Esophagus muscularis mucosa (tissue), 4 donors: Measurements from ENCODE around the gene GBA2. TPM values are rescaled to one million over a fixed set of nuclear protein-coding genes. Genes with fewer than 3 reads are reported as not detected.
A peak's percentile ranks its signal among the peaks of the same experiment; 100 is the strongest.

Experiments used
- DNase-seq: peaks from one replicate; pipeline ENCODE4 v3.0.0-alpha.2; 2017; ENCODE audit errors: extremely low spot score
- H3K27ac ChIP-seq, 4 donors: fragments of 200-600 bp; sonication (generic); replicated peaks in 1 of 4; 1 replicate in 3 of 4; 2 replicates in 1 of 4; pipeline ENCODE4 v1.5.1; 2016 to 2019; ENCODE audit warnings: mild to moderate bottlenecking in 1 of 4
- H3K27me3 ChIP-seq, 4 donors: fragments of 200-600 bp; sonication (generic); one replicate each; pipeline versions ENCODE4 v1.5.1 to v1.6.0; 2016 to 2019
- H3K36me3 ChIP-seq, 4 donors: fragments of 200-600 bp; sonication (generic); one replicate each; pipeline ENCODE4 v1.5.1; 2016 to 2019
- H3K4me1 ChIP-seq, 4 donors: fragments of 200-600 bp; sonication (generic); one replicate each; pipeline ENCODE4 v1.5.1; 2016 to 2019
- H3K4me3 ChIP-seq, 4 donors: fragments of 200-600 bp; sonication (generic); 1 replicate in 2 of 4; 2 replicates in 2 of 4; pipeline ENCODE4 v1.5.1; 2016 to 2019; ENCODE audit warnings: mild to moderate bottlenecking in 4 of 4, moderate library complexity in 1 of 4
- H3K9me3 ChIP-seq, 4 donors: fragments of 200-600 bp; sonication (generic); 1 replicate in 3 of 4; 2 replicates in 1 of 4; pipeline ENCODE4 v1.5.1; 2016 to 2019
- EP300 ChIP-seq: sonication (generic); formaldehyde crosslinking; IDR thresholded peaks from one replicate; pipeline ENCODE4 v1.6.1; 2017; ENCODE audit warnings: antibody characterized with exemption
- POLR2A ChIP-seq: fragments of 450-650 bp; IDR thresholded peaks from one replicate; pipeline ENCODE4 v1.6.1; 2017; ENCODE audit warnings: antibody characterized with exemption, moderate library complexity, mild to moderate bottlenecking, low read depth
- POLR2AphosphoS5 ChIP-seq, 2 donors: sonication (generic); formaldehyde crosslinking; IDR thresholded peaks; one replicate each; pipeline ENCODE4 v1.6.1; 2017; ENCODE audit warnings: antibody characterized with exemption in 2 of 2
- WGBS: methylation state at CpG from one replicate; pipeline ENCODE4 v1.1.5; 2018; 5-methylcytosine and 5-hydroxymethylcytosine counted together
- intact Hi-C: fragments of 100-400 bp; cut with DNase I; formaldehyde crosslinking; loops from one replicate; pipeline ENCODE4 v1.15.1; 2023
- total RNA-seq, 4 donors: library from RNA; depleted of rRNA; stranded (reverse); fragments of >200 nt; gene quantifications; one replicate each; pipeline versions ENCODE4 v1.1.0 to v1.2.1, GENCODE V29; 2016
- TF ChIP-seq, protein P1 (sequence below), 3 experiments: fragments of 200-600 bp in 2 of 3; fragments of 450-650 bp in 1 of 3; sonication (generic) in 2 of 3; IDR thresholded peaks; one replicate each; pipeline ENCODE4 v1.5.1; 2017 to 2019; ENCODE audit warnings: antibody characterized with exemption in 3 of 3, mild to moderate bottlenecking in 2 of 3, moderate library complexity in 1 of 3

GBA2 gene
- total RNA-seq, 4 donors from 2014 or later: 44.0 to 67.8 (median 55.5) TPM

DNA sequence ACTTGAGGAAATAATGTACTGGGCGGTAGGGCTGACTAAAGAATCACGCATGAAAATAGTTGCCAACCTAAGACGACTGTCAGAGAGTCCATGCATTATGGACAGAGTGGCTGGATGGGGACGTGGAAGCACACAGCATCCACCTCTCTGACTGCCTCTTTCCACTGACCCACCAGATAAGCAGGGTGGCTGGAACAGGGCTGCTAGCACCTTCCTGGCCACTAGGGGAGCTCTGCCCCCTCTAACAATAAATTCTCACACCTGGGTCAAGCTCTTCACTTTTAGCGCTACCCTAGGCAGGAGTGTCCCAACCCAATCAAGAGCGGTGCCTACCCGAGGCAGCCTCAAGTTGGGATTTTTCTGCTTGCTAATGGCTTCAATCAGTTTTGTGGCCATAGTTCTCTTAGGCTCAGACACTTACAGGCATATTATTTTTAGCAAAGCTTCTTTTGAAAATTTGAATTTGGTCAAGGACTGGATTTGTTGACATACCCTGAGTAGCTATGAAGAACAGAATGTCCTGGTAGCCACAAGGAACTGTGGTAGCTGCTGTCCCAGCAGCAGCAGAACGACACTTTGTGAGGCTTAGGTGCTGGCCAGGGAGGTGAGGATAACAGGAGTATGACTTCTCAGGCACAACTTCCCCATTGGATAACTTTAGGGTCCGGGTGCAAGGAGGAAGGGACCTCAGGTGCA lies 52.4 kb downstream of the GBA2 start:
- TF ChIP-seq EP300 (peak; percentile 95), POLR2AphosphoS5 (IDR thresholded peaks at IDR 0.05) (peak; percentile 86 to 90), POLR2A (no peak)
- TF ChIP-seq, protein P1, sequence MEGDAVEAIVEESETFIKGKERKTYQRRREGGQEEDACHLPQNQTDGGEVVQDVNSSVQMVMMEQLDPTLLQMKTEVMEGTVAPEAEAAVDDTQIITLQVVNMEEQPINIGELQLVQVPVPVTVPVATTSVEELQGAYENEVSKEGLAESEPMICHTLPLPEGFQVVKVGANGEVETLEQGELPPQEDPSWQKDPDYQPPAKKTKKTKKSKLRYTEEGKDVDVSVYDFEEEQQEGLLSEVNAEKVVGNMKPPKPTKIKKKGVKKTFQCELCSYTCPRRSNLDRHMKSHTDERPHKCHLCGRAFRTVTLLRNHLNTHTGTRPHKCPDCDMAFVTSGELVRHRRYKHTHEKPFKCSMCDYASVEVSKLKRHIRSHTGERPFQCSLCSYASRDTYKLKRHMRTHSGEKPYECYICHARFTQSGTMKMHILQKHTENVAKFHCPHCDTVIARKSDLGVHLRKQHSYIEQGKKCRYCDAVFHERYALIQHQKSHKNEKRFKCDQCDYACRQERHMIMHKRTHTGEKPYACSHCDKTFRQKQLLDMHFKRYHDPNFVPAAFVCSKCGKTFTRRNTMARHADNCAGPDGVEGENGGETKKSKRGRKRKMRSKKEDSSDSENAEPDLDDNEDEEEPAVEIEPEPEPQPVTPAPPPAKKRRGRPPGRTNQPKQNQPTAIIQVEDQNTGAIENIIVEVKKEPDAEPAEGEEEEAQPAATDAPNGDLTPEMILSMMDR (IDR thresholded peaks at IDR 0.05): peak; percentile 76 to 94 (median 93)
- Histone ChIP-seq H3K9me3 (no peaks in the 10 kb centered on the region), H3K27ac (peak overlapping the region; percentile 95 to 98 (median 96)), H3K27me3 (no peaks in the 10 kb centered on the region), H3K4me1 (peaks cover 0 to 96% (median 64%) of the 10 kb centered on the region in 4 donors), H3K4me3 (no peak overlapping the region), H3K36me3 (peaks cover 48 to 63% (median 60%) of the 10 kb centered on the region in 4 donors)
- intact Hi-C loops: no loop called here
- WGBS: 37% methylated on average over 9 of the region's 9 CpGs
- peak; percentile 95 for DNase-seq

DNA sequence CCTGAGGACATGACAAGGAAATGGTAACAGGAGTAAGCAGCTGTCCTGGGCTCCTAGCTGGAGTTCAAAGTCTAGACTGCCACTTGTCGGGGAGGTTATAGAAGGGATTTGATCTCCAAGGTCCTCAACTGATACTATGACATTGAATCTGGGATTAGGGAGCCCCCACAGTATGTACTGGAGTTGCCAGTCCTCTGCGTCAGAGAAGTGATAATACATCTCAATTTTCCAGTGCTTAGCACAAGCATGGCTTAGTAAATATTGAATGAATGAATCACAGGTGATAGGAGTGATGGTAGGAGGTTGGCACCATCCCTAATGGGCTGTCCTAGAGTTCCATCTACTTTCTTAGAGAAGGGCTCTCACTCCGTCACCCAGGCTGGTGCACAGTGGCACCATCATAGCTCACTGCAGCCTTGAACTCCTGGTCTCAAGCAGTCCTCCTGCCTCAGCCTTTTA lies 53.1 kb downstream of the GBA2 start:
- Histone ChIP-seq H3K9me3 (no peaks in the 10 kb centered on the region), H3K27me3 (no peaks in the 10 kb centered on the region), H3K36me3 (peaks cover 41 to 56% (median 53%) of the 10 kb centered on the region in 4 donors), H3K4me3 (no peak overlapping the region), H3K4me1 (peaks cover 0 to 91% (median 69%) of the 10 kb centered on the region in 4 donors), H3K27ac (peak overlapping the region; percentile 95 to 98 (median 96))
- WGBS: 81% methylated on average over 3 of the region's 3 CpGs
- TF ChIP-seq POLR2AphosphoS5 (IDR thresholded peaks at IDR 0.05) (no peak), POLR2A (no peak), EP300 (no peak)
- TF ChIP-seq, protein P1 (IDR thresholded peaks at IDR 0.05): no peak
- intact Hi-C loops: no loop called here
- DNase-seq: no peak

DNA sequence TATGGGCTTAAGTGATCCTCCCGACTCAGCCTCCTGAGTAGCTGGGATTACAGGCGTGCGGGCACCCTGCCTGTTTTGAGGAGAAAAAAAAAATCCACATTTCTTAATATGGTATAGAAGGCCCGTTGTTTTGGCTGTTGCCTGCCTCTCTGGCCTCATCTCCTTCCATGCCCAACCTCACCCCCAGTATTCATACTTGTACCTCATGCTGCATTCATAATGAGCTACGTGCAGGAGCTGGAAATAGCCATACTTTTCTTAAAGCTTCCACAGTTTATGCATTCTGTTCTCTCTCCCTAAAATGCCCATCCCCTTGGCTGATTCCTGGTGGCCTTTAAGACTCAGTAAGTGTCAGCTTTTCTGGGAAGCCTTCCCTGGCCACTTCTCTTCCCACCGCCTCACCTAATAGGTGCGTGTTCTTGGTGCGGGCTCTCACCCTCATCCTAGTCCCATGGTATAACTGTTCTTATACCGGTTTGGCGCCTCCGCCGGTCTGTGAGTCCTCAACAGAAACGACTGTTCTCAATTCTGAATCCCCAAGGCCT lies 57.2 kb downstream of the GBA2 start:
- Histone ChIP-seq H3K4me3 (peak overlapping the region; percentile 72 to 90 (median 86)), H3K9me3 (no peaks in the 10 kb centered on the region), H3K36me3 (peaks cover 14 to 32% (median 24%) of the 10 kb centered on the region in 4 donors), H3K27ac (peak overlapping the region; percentile 95 to 98 (median 96)), H3K4me1 (peaks cover 12 to 61% (median 57%) of the 10 kb centered on the region in 4 donors), H3K27me3 (no peaks in the 10 kb centered on the region)
- TF ChIP-seq POLR2AphosphoS5 (IDR thresholded peaks at IDR 0.05) (peak in 1 of 2 donors; percentile 84), POLR2A (no peak), EP300 (peak; percentile 81)
- intact Hi-C loops: loop anchor here (2.0 kb wide), 2 partner anchors 33 to 37 kb away; partner anchors contain the start of genes CCDC107 and RMRP
- DNase-seq: no peak
- 54% methylated on average over 13 of the region's 13 CpGs for WGBS

DNA sequence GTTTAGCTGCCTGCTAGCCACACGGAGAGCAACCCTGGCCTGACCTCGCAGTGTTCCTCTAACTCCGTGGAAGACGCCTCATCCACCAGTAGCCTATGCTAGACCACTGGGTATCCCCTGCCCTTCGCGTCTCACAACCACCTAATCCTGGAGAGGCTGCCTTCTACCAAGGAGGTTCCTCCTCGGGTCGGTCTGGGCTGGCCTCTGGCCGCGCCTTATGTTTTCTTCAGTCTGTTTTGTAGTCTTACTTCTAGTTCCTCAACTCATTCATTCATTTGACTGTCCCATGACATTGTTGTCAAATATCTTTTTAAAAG lies 57.7 kb downstream of the GBA2 start:
- peak overlapping the region; percentile 95 to 98 (median 96) for H3K27ac ChIP-seq
- peak overlapping the region; percentile 72 to 90 (median 86) for H3K4me3 ChIP-seq
- WGBS: 7% methylated on average over 9 of the region's 10 CpGs
- peaks cover 16 to 56% (median 53%) of the 10 kb centered on the region in 4 donors for H3K4me1 ChIP-seq
- TF ChIP-seq, protein P1 (IDR thresholded peaks at IDR 0.05): no peak
- TF ChIP-seq POLR2A: no peak
- no peak for TF ChIP-seq EP300
- no peak for TF ChIP-seq POLR2AphosphoS5 (IDR thresholded peaks at IDR 0.05)
- no peaks in the 10 kb centered on the region for H3K9me3 ChIP-seq
- DNase-seq: no peak
- intact Hi-C loops: loop anchor here (2.0 kb wide), 2 partner anchors 32 to 38 kb away; partner anchors contain the start of genes CCDC107 and RMRP
- H3K36me3 ChIP-seq: peaks cover 9 to 34% (median 26%) of the 10 kb centered on the region in 4 donors
- no peaks in the 10 kb centered on the region for H3K27me3 ChIP-seq
